GM20000 (cell line): ENCODE measurements around the gene C14orf119.

ENCODE experiments used
- DNase-seq: peaks from one replicate; pipeline ENCODE4 v3.0.0; 2012; ENCODE audit warnings: low spot score
- CTCF ChIP-seq: IDR thresholded peaks from 2 replicates; pipeline ENCODE4 v1.5.1; 2012; ENCODE audit warnings: mild to moderate bottlenecking, control low read depth; ENCODE audit errors: extremely low read depth, missing control alignments

The C14orf119 gene

GRCh38 chr14:23066368-23066767 is 28.9 kb upstream of the C14orf119 start:
- no peak for TF ChIP-seq CTCF
- DNase-seq = no peak

- no peak for TF ChIP-seq CTCF
These were observed 28.2 kb upstream of the C14orf119 start for GRCh38 chr14:23066855-23067744.

GRCh38 chr14:23067847-23068788 is 27.2 kb upstream of the C14orf119 start:
- DNase-seq = peak; percentile 13
- no peak for TF ChIP-seq CTCF

More at GRCh38 chr14:23066855-23067744, 28.2 kb upstream of the C14orf119 start:
- peak; percentile 9 for DNase-seq

- DNase-seq = peak; percentile 91
These were observed 26.4 kb upstream of the C14orf119 start for GRCh38 chr14:23068789-23069412.

GRCh38 chr14:23069413-23069806 is 25.9 kb upstream of the C14orf119 start:
- no peak for TF ChIP-seq CTCF
- peak; percentile 8 for DNase-seq

More at GRCh38 chr14:23068789-23069412, 26.4 kb upstream of the C14orf119 start:
- peak; percentile 95 for TF ChIP-seq CTCF

GRCh38 chr14:23070262-23071129 is 24.8 kb upstream of the C14orf119 start:
- no peak for TF ChIP-seq CTCF
- peak; percentile 11 for DNase-seq
